NAMALWA (cell line): Measurements from ENCODE around the gene WIPF2.

Experiments used
- DNase-seq: peaks from one replicate; pipeline ENCODE4 v3.0.0-alpha.2; 2015; ENCODE audit warnings: low spot score

Gene WIPF2

GRCh38 chr17:40313668-40314583 lies 94.8 kb downstream of the WIPF2 start:
- no peak for DNase-seq

DNA sequence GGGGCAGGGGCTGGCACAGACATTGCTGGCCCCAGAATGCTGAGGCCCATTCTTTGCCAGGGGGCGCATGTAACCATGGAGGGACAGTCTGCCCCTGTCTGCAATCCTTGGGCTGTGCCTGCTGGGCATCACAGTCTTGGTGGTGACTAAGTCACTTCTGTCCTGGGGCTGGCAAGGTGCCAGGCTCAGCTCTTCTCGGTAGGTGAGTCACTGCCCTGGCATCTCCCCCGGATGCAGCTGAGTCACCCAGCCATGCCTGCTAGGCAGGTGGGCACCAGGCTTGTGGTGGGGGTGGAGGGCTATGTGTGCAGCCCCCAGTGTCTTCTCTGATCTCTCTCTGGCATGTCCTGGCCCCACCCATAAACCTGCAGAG lies 95.5 kb downstream of the WIPF2 start:
- DNase-seq, result peak; percentile 64

- no peak for DNase-seq
Measured at GRCh38 chr17:40315206-40315605, 96.1 kb downstream of the WIPF2 start.

GRCh38 chr17:40315678-40316570 lies 96.8 kb downstream of the WIPF2 start:
- DNase-seq, result no peak

DNA sequence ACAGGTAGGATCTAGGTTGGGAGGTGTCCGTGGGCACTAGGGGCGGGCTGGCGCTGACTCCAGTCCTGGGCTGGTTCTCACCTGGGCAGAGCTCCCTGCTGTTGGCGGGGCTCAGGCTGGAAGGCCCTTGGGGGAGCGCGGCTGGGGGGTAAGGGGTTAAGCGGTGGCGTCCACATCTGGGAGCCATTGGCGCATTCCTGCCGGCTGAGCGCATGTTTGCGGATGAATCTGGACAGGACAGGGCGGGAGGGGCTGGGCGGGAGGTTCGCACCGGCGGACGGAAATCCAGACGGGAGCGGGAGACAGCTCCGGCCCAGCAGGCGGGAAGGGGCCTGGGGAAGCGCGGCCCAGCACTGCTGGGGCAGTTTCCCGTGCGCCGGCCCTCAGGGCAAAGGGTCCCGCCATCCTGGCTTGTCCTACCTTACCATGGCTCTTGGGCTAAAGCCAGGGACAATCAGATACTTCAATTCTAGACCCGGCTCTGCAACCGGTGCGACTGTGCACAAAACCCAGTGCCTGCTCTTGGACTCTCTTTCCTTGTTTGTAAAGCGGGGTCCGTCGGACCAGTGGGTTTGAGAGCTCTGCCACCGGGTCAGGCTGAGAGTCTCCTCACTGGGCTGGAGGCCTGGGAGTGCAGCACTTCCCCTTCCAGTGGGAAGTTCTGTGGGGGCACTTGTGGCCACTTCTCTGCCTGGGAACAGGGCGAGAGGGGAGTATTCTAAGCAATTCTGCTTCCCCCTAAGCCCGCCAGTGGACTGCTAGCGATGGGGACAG lies 97.7 kb downstream of the WIPF2 start:
- no peak for DNase-seq

- DNase-seq, result peak; percentile 74
Measured at GRCh38 chr17:40317345-40317873, 98.3 kb downstream of the WIPF2 start.

DNA sequence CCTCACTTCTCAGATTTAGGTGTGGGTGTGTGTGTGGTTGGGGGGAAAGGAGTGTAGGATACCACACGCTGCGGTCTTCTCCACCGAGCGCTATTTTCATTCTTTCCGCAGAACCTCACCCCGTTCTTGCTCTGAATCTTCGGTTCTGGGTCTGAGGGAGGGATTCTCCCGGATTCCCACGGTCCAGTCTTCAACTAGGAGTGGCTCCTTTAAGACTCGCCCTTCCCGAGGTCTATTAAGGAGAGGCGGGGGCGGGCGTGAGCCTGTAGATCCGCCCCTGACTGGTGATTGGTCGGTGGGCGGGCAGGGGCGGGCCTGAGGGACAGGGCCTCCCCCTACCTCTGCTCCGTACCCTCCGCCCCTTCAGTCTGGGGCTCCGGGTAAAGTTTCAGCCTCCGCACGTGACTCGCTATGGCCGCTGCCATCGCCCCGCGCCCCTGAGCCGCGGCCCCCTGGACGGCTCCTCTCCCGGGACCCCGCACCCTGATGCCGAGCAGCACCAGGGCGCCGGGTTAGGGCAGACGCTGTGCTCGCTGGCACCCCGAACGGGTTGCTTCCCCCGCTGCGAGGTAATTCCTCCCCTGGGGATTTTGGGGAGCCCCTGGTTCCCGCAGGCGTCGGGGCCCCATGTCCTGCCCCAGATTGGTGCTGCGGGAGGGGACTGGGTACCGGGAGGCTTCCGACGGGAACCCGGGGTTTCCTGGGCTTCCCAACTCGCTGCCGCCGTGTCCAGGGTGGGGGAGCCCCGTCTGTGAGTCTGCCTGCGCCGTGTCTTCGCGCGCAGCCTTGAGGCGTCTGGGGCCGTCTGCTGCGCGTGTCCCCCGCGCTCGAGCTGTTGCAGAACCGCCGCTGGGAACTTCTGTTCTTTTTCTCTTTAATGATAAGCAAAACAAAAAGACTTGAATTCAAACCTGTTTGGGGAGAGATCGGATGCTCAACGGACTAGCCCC lies 99.1 kb downstream of the WIPF2 start:
- DNase-seq, result peak; percentile 95

GRCh38 chr17:40318830-40319391 lies 99.8 kb downstream of the WIPF2 start:
- no peak for DNase-seq

DNA sequence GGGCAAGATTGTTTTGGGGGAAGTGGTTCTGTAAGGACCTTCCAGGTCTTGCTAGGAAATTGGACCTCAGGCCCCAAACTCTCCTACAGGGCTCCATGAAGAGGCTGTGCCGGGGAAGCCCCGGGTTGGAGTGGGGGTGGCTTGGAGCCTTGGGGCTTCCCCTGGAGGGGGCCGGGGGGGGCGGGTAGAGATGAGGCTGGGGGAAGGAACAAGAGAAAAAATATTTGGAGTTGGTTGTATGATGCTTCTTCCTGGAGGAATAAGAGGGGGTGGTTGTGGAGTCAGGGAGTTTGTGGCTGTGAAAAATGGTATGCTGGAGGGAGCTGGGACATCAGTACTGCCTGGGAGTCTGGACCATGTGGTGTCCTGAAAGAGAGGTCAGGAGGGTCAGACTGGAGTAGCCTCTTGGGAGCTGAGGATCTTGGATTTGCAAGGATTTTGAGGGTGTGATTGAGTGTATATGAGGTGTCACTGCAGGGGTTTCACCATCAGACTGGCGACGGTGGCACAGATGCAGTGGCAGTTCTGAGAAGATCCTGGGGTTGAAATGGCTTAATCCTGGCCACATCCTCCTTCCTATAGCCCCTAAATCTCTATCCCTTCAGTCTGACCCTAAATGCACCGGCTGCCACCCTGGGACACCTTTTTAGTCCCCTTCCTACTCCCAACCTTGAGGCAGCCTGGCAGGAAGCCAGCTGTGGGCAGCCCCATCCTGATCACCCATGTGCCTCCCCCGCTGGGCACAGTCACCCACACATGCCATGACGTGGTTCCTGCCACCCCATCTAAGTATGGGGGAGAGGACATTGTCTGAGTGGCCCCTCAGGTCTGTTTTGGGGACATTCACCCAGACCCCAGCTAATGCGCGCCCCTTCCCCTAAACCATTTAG lies 100.8 kb downstream of the WIPF2 start:
- DNase-seq, result no peak

DNA sequence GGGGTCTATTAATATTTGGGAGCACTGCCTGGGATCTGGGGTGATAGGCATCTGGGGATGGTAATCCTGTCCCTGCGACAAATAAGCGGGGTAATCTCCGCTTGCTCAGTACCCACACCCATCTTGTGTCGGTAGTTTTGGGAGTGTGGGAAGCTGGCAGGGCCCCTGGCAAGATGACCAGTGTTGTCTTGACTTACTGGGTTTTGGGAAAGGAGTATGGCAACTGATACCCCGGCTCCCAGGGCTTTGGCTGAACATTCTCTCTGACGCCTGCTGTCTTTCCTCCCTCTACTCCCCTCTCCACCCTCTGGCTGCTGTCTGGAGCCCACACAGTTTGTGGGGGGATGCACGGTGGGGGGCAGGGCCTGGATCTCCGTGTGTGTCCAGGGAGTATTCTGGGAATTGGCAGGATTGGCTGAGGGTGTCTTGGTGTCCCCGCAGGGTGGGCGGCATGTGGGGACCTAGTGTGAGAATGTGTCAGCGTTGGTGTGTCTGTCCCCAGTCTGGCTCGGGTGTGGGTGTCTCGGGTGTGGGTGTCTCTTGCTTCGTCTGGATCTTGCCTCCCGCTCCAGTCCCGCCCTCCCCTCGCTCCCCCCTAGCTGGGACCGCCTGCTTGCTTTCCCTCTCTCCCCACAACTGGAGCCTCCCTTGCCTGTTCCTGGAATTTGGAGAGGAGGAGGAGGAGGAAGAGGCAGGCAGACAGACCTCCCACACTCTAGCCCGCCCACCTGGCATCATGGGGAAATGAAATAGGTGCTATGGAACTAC lies 101.8 kb downstream of the WIPF2 start:
- DNase-seq, result no peak

DNA sequence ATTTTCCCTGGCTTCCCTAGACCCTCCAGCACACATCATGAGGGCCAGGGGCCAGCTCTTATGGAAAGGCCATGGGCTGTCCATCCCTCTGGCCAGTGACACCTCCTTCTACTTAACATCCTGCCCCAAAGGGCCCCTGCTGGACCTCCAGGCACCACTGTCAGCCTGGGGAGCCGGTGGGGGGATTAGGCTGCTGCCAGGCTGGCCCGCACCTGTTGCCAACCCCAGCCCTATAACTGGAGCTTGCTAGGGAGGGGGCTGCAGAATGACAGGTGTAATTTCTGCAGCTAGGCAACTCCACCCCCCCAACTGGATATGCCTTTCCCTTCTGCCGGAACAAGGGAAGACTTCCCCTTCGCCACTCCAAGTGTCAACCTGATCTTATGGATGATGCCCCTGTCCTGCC lies 102.4 kb downstream of the WIPF2 start:
- DNase-seq, result no peak

GRCh38 chr17:40321961-40322357 lies 102.9 kb downstream of the WIPF2 start:
- DNase-seq, result no peak

DNA sequence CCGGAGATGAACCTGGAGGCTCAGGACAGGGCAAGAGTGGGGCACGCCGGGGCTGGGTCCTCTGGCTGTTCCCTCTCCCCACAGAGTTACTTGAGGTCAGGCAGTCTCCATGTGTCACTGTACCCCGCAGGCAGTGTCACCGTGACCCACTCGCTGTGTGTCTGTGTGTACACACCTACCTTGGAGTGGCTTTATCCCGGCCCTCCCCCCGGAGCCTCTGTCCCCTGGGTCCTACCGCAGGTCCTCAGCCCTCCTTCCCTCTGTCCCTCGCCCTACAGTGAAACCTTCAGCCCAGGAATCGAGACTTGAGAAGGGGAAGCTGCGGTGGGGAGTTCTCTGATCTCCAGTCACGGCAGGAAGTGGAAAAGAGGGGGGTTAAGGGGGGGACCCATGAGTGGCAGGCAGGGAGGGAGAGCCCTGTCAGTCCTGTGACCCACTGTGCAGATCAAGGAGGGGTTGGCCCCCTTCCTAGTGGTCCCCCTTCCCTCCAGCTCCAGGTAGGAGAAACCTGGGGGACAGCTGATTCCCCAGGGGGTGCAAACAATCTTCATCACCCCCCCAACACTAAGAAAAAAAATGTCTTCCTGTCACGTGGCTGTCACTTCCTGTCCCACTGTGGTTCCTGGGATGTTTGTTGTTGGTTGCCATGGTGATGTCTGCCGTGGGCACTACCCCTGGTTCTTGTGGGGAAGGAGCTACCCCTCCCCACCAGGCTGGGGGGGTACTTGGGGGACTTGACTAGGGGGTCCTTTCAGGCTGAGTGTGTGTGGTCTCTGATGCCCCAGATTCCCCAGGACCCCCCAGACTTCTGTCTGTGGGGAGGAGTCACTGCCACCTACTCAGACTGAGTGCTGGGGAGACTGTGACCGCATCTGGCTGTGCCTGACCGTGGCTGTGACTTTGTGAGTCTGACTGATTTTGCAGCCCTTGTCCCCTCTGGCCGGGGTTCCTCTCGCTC lies 103.5 kb downstream of the WIPF2 start:
- DNase-seq, result peak; percentile 95

- peak; percentile 41 for DNase-seq
Measured at GRCh38 chr17:40323391-40324381, 104.6 kb downstream of the WIPF2 start.

DNA sequence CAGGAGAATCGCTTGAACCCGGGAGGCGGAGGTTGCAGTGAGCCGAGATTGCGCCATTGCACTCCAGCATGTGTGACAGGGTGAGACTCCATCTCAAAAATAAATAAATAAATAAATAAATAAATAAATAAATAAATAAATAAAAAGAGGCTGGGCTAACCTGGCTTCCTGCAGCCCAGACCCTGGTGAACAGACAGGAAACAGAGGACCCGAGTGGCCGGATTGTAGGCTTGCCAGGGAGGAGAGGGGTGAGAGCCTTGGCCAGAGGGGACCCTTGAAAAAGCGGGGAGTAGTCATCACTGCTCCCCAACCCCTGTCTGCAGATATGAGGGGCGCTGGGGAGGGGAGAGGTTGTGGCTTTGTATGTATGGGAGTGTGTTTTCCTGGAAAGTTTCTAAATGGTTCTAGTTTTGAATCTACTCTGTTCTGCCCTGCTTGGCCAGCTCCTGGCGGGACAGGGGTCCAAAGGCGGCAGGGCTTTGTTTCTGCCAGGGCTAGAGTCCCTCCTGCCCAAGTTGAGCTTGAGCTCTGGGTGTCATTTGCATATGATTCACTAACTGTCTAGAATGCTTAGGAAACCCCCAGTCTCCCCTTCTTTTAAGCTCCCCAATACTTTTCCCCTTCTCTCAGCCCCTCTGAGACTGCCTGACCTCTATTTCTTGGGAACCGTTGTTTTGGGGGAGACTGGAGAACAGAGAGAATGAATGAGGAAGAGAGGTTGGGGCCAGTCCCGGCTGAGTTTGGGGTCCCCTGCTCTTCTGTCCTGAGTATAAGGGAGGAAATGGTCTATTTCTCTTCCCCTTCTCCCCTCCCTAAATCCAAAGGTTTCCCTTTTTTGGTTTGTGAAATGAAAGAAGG lies 106.3 kb downstream of the WIPF2 start:
- DNase-seq, result peak; percentile 46
